ENCODE data around the gene TAF4.

DNA sequence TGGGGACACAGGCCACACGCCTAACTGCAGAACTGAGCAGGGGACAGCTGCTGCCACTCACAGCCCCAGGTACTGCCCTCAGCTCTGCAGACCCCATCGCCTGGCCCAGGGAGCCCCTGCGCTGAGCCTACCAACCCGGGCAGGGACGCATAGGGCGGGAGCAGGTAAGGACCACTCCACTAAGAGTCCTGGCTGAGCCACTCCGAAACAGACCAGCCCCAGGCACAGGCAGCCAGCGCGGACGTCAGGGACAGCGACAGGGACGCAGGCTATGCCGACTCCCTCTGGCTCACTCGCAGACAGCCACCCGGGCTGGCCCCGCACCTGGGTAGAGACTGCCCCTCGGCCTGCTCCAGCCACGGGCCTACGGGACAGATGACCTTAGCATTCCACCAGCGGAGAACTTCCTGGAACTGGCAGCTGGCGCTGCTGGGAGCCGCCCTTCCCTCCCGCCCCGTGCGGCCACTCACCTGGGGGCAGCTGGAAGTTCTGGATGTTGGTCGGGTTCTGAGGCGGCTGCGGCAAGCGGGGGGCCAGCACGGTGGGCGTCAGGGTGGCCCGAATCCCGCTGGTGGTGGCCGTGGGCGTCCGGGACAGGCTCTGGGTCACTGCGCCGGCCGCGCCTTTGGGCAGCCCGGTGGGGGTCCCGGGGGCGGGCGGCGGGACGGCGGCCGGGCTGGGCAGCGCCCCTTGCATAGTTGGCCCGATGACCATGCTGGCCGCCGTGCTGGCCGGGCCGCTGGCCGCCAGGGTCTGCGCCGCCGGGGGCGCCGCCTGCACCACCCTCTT is 1.5 kb downstream of the TAF4 start:
- TF ChIP-seq POLR2A (IDR thresholded peaks at IDR 0.05) (no peak), POLR2AphosphoS5 (IDR thresholded peaks at IDR 0.05; ENCODE audit: insufficient read depth in 1 of 2, low read depth in 1 of 2) (no peak)
- TF ChIP-seq, protein P1, sequence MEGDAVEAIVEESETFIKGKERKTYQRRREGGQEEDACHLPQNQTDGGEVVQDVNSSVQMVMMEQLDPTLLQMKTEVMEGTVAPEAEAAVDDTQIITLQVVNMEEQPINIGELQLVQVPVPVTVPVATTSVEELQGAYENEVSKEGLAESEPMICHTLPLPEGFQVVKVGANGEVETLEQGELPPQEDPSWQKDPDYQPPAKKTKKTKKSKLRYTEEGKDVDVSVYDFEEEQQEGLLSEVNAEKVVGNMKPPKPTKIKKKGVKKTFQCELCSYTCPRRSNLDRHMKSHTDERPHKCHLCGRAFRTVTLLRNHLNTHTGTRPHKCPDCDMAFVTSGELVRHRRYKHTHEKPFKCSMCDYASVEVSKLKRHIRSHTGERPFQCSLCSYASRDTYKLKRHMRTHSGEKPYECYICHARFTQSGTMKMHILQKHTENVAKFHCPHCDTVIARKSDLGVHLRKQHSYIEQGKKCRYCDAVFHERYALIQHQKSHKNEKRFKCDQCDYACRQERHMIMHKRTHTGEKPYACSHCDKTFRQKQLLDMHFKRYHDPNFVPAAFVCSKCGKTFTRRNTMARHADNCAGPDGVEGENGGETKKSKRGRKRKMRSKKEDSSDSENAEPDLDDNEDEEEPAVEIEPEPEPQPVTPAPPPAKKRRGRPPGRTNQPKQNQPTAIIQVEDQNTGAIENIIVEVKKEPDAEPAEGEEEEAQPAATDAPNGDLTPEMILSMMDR (IDR thresholded peaks at IDR 0.05), result no peak

Data from vagina (tissue), 2 donors.